B cell (primary cell): ENCODE results near the gene B3GALT6.

Experiments
- EZH2 ChIP-seq: IDR thresholded peaks from 2 replicates; pipeline ENCODE4 v1.6.1; 2012; ENCODE audit warnings: borderline replicate concordance, low read depth, mild to moderate bottlenecking, moderate library complexity, low read length; ENCODE audit not compliant: insufficient read depth, poor library complexity, severe bottlenecking
- TF ChIP-seq, protein P1 (sequence below): fragments of 200-600 bp; IDR thresholded peaks from one replicate; pipeline ENCODE4 v1.8.0; 2022; ENCODE audit warnings: antibody characterized with exemption, mild to moderate bottlenecking

DNA sequence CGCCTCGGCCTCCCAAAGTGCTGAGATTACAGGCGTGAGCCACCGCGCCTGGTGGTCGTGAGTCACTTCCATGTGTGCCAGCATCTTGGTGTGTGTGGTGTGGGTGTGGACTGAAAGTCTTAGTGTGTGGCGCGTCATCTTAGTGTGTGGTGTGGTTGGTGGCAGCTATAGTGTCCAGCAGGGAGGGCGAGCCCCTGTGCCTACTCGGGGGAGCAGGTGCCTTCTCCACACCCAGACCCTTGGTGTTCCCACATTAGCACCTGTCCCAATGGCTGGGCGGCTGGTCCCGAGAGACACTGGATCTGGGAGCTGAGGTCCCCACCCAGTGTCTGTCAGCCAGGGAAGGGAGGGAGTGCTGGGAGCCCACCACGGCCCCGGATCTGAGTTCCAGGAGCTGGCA is 51.0 kb downstream of the B3GALT6 start:
- TF ChIP-seq, protein P1, sequence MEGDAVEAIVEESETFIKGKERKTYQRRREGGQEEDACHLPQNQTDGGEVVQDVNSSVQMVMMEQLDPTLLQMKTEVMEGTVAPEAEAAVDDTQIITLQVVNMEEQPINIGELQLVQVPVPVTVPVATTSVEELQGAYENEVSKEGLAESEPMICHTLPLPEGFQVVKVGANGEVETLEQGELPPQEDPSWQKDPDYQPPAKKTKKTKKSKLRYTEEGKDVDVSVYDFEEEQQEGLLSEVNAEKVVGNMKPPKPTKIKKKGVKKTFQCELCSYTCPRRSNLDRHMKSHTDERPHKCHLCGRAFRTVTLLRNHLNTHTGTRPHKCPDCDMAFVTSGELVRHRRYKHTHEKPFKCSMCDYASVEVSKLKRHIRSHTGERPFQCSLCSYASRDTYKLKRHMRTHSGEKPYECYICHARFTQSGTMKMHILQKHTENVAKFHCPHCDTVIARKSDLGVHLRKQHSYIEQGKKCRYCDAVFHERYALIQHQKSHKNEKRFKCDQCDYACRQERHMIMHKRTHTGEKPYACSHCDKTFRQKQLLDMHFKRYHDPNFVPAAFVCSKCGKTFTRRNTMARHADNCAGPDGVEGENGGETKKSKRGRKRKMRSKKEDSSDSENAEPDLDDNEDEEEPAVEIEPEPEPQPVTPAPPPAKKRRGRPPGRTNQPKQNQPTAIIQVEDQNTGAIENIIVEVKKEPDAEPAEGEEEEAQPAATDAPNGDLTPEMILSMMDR: no peak
- no peak for TF ChIP-seq EZH2
